ENCODE measurements around the gene WDR70.

- no peak for TF ChIP-seq CTCF (IDR thresholded peaks at IDR 0.05)
- no peak for TF ChIP-seq POLR2A (IDR thresholded peaks at IDR 0.05)
Observed at GRCh38 chr5:37601163-37601562, 222.0 kb downstream of the WDR70 start.

Data from Peyer's patch (tissue), 4 donors.